Measurements from ENCODE around the gene UBE2E2. TPM values are rescaled to one million over a fixed set of nuclear protein-coding genes. Genes with fewer than 3 reads are reported as not detected.

UBE2E2 gene
- polyA plus RNA-seq, 1 donor (not counting 4 experiments of a cell fraction or from before 2014, with no cell fraction given): 63.2 TPM

DNA sequence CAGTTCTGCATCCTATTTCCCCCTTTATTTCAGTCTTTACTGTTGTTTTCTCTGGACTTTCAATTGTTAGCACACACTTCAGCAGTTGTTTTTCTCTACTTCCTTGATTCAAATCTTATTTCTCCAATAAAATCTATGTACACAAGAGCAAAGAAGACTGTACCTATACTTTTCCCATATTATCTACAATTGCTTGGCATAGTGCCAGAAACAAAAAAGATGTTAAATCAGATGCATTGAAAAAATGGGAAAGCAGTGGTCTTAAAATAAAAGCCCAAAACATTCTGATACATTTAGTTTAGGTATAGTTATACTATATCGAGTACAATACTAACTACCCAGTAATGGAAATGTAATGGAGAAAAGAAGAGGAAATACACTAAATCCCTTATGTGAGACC, 265.1 kb downstream of the UBE2E2 start:
- no peak overlapping the region for H3K9ac ChIP-seq (ENCODE audit: control insufficient read depth, extremely low read depth, insufficient read depth, low read length)
- FAIRE-seq: no peak

GRCh38 chr3:23474580-23475357, 271.6 kb downstream of the UBE2E2 start:
- Histone ChIP-seq H3K4me1 (ENCODE audit: control insufficient read depth, extremely low read depth, insufficient read depth, low read length) (no peaks in the 10 kb centered on the region), H3K9ac (ENCODE audit: control insufficient read depth, extremely low read depth, insufficient read depth, low read length) (no peak overlapping the region), H4K20me1 (ENCODE audit: control insufficient read depth, extremely low read depth, insufficient read depth, low read length) (no peaks in the 10 kb centered on the region), H3K27me3 (ENCODE audit: control insufficient read depth, extremely low read depth, insufficient read depth, low read length) (no peaks in the 10 kb centered on the region), H2AFZ (ENCODE audit: control insufficient read depth, low read length) (no peak overlapping the region), H3K79me2 (ENCODE audit: control insufficient read depth, insufficient read depth, low read length) (no peaks in the 10 kb centered on the region), H3K4me2 (ENCODE audit: control insufficient read depth, extremely low read depth, insufficient read depth, low read depth, low read length) (no peak overlapping the region), H3K9me3 (ENCODE audit: control insufficient read depth, low read depth, low read length) (peaks cover 4% of the 10 kb centered on the region), H3K4me3 (ENCODE audit: control insufficient read depth in 2 of 3, extremely low read depth in 1 of 3, insufficient read depth in 2 of 3, low read depth in 1 of 3, low read length in 3 of 3) (no peak overlapping the region), H3K27ac (ENCODE audit: control insufficient read depth, insufficient read depth, low read length) (no peak overlapping the region), H3K9me1 (ENCODE audit: control insufficient read depth, extremely low read depth, insufficient read depth, low read length) (no peaks in the 10 kb centered on the region), H3K36me3 (ENCODE audit: control insufficient read depth in 2 of 2, extremely low read depth in 1 of 2, insufficient read depth in 2 of 2, low read length in 2 of 2) (no peaks in the 10 kb centered on the region)
- no peak for TF ChIP-seq EZH2 (IDR thresholded peaks at IDR 0.05; ENCODE audit: low read length)
- no peak for TF ChIP-seq CTCF (optimal IDR thresholded peaks at IDR 0.05 in 1 of 3, IDR thresholded peaks at IDR 0.05 in 1 of 3, conservative IDR thresholded peaks at IDR 0.05 in 1 of 3; ENCODE audit: extremely low read depth in 1 of 3, insufficient read depth in 2 of 3, low read length in 3 of 3)
- peak; percentile 51 for FAIRE-seq
- dilution Hi-C loops (cut with MboI; ENCODE audit: extremely low pct_ligation_motif_present, low sequenced_read_pairs): no loop called here
- no peak for DNase-seq (ENCODE audit: low read depth, low spot score)

More for the DNA sequence above, 265.1 kb downstream of the UBE2E2 start:
- Histone ChIP-seq H3K4me1 (ENCODE audit: control insufficient read depth, extremely low read depth, insufficient read depth, low read length) (no peaks in the 10 kb centered on the region), H2AFZ (ENCODE audit: control insufficient read depth, low read length) (no peak overlapping the region), H4K20me1 (ENCODE audit: control insufficient read depth, extremely low read depth, insufficient read depth, low read length) (no peaks in the 10 kb centered on the region), H3K36me3 (ENCODE audit: control insufficient read depth in 2 of 2, extremely low read depth in 1 of 2, insufficient read depth in 2 of 2, low read length in 2 of 2) (no peaks in the 10 kb centered on the region), H3K27me3 (ENCODE audit: control insufficient read depth, extremely low read depth, insufficient read depth, low read length) (no peaks in the 10 kb centered on the region), H3K27ac (ENCODE audit: control insufficient read depth, insufficient read depth, low read length) (no peak overlapping the region), H3K79me2 (ENCODE audit: control insufficient read depth, insufficient read depth, low read length) (no peaks in the 10 kb centered on the region), H3K9me1 (ENCODE audit: control insufficient read depth, extremely low read depth, insufficient read depth, low read length) (no peaks in the 10 kb centered on the region), H3K9me3 (ENCODE audit: control insufficient read depth, low read depth, low read length) (no peaks in the 10 kb centered on the region), H3K4me2 (ENCODE audit: control insufficient read depth, extremely low read depth, insufficient read depth, low read depth, low read length) (no peak overlapping the region), H3K4me3 (ENCODE audit: control insufficient read depth in 2 of 3, extremely low read depth in 1 of 3, insufficient read depth in 2 of 3, low read depth in 1 of 3, low read length in 3 of 3) (no peak overlapping the region)
- TF ChIP-seq EZH2 (IDR thresholded peaks at IDR 0.05; ENCODE audit: low read length) (no peak), CTCF (optimal IDR thresholded peaks at IDR 0.05 in 1 of 3, IDR thresholded peaks at IDR 0.05 in 1 of 3, conservative IDR thresholded peaks at IDR 0.05 in 1 of 3; ENCODE audit: extremely low read depth in 1 of 3, insufficient read depth in 2 of 3, low read length in 3 of 3) (no peak)
- dilution Hi-C loops (cut with MboI; ENCODE audit: extremely low pct_ligation_motif_present, low sequenced_read_pairs): no loop called here
- no peak for DNase-seq (ENCODE audit: low read depth, low spot score)

Measured in keratinocyte (primary cell).